SH-SY5Y (cell line): ENCODE data around the gene TAGLN.

Experiments
- GATA2 ChIP-seq: IDR thresholded peaks from 2 replicates; pipeline ENCODE4 v1.6.1; 2011; ENCODE audit warnings: mild to moderate bottlenecking, low read depth, low read length
- GATA3 ChIP-seq: IDR thresholded peaks from 2 replicates; pipeline ENCODE4 v1.6.1; 2011; ENCODE audit warnings: low read depth, mild to moderate bottlenecking, low read length, moderate library complexity

- TF ChIP-seq GATA2 (no peak), GATA3 (no peak)
These were observed 32.6 kb downstream of the TAGLN start, which contains the start of gene PCSK7 for GRCh38 chr11:117231842-117232091.
